Astrocyte (in vitro differentiated cells and primary cell): ENCODE measurements around the gene FRMD5. TPM values are rescaled to one million over a fixed set of nuclear protein-coding genes. Genes with fewer than 3 reads are reported as not detected.
A peak's percentile ranks its signal among the peaks of the same experiment; 100 is the strongest.

Source experiments
- DNase-seq: peaks from one replicate; pipeline ENCODE4 v3.0.0-alpha.2; 2010; ENCODE audit warnings: low read depth
- FAIRE-seq: peaks from 2 replicates; lab custom pipeline; 2011; peaks lifted over from hg19 to GRCh38; lab: Jason Lieb, UNC
- H2AFZ ChIP-seq: 2 replicates; pipeline ENCODE4 v1.6.0; 2012; ENCODE audit warnings: low read depth, low read length, inconsistent platforms
- H3K27ac ChIP-seq: 2 replicates; pipeline ENCODE4 v1.5.1; 2011; ENCODE audit warnings: low read depth, low read length, inconsistent platforms
- H3K27me3 ChIP-seq: 2 replicates; pipeline ENCODE4 v1.6.0; 2011; ENCODE audit warnings: low read length, inconsistent platforms; ENCODE audit not compliant: insufficient read depth
- H3K36me3 ChIP-seq: 2 replicates; pipeline ENCODE4 v1.5.1; 2011; ENCODE audit warnings: low read length, inconsistent platforms; ENCODE audit not compliant: insufficient read depth
- H3K4me1 ChIP-seq: 2 replicates; pipeline ENCODE4 v1.5.1; 2011; ENCODE audit warnings: low read length, inconsistent platforms; ENCODE audit not compliant: insufficient read depth
- H3K4me2 ChIP-seq: 2 replicates; pipeline ENCODE4 v1.6.0; 2012; ENCODE audit warnings: low read length, inconsistent platforms
- H3K4me3 ChIP-seq: 2 replicates; pipeline ENCODE4 v1.5.1; 2011; ENCODE audit warnings: low read depth, mild to moderate bottlenecking, low read length, inconsistent platforms; ENCODE audit not compliant: insufficient read depth
- H3K79me2 ChIP-seq: 2 replicates; pipeline ENCODE4 v1.6.0; 2012; ENCODE audit warnings: mild to moderate bottlenecking, low read length, inconsistent platforms; ENCODE audit not compliant: insufficient read depth
- H3K9ac ChIP-seq: 2 replicates; pipeline ENCODE4 v1.6.0; 2012; ENCODE audit warnings: mild to moderate bottlenecking, low read length, inconsistent platforms
- H3K9me3 ChIP-seq: 2 replicates; pipeline ENCODE4 v1.5.1; 2012; ENCODE audit warnings: low read depth, mild to moderate bottlenecking, low read length, inconsistent platforms; ENCODE audit not compliant: insufficient read depth
- H4K20me1 ChIP-seq: 2 replicates; pipeline ENCODE4 v1.6.0; 2012; ENCODE audit warnings: low read length, inconsistent platforms; ENCODE audit not compliant: insufficient read depth
- H3K27ac Mint-ChIP-seq: one replicate; pipeline ENCODE4 v1.8.0; 2021; ENCODE audit warnings: mild to moderate bottlenecking, mixed read lengths; ENCODE audit not compliant: unreplicated experiment
- H3K27me3 Mint-ChIP-seq: one replicate; pipeline ENCODE4 v1.8.0; 2021; ENCODE audit warnings: low read depth, mixed read lengths; ENCODE audit not compliant: unreplicated experiment
- H3K36me3 Mint-ChIP-seq: one replicate; pipeline ENCODE4 v1.8.0; 2021; ENCODE audit warnings: low read depth, mixed read lengths; ENCODE audit not compliant: unreplicated experiment
- H3K4me1 Mint-ChIP-seq: one replicate; pipeline ENCODE4 v1.8.0; 2021; ENCODE audit warnings: low read depth, mixed read lengths; ENCODE audit not compliant: unreplicated experiment
- H3K4me3 Mint-ChIP-seq: one replicate; pipeline ENCODE4 v1.8.0; 2021; ENCODE audit warnings: mild to moderate bottlenecking, moderate library complexity, mixed read lengths; ENCODE audit not compliant: unreplicated experiment
- H3K9me3 Mint-ChIP-seq: one replicate; pipeline ENCODE4 v1.8.0; 2021; ENCODE audit warnings: mild to moderate bottlenecking, mixed read lengths; ENCODE audit not compliant: unreplicated experiment
- CTCF ChIP-seq: IDR thresholded peaks from 2 replicates; pipeline ENCODE4 v1.5.1; 2011; ENCODE audit warnings: low read depth, mild to moderate bottlenecking, inconsistent platforms, low read length, moderate library complexity; ENCODE audit not compliant: insufficient read depth
- EZH2 ChIP-seq: IDR thresholded peaks from 2 replicates; pipeline ENCODE4 v1.6.1; 2012; ENCODE audit warnings: mild to moderate bottlenecking, low read length, inconsistent platforms; ENCODE audit not compliant: insufficient read depth
- total RNA-seq: library from RNA; stranded (reverse); gene quantifications from 2 replicates; pipeline ENCODE4 v1.2.1, GENCODE V29; 2021

FRMD5 gene
- total RNA-seq, 1 donor from 2014 or later: 19.6 TPM

GRCh38 chr15:44029940-44030568 lies 165.0 kb downstream of the FRMD5 start:
- Mint-ChIP-seq H3K4me3 (no peak overlapping the region), H3K9me3 (no peaks in the 10 kb centered on the region), H3K4me1 (peaks cover 49% of the 10 kb centered on the region), H3K36me3 (no peaks in the 10 kb centered on the region), H3K27me3 (no peaks in the 10 kb centered on the region), H3K27ac (peak overlapping the region; percentile 21)
- Histone ChIP-seq H3K9ac (no peak overlapping the region), H3K79me2 (peaks cover 74% of the 10 kb centered on the region), H3K9me3 (no peaks in the 10 kb centered on the region), H3K36me3 (no peaks in the 10 kb centered on the region), H4K20me1 (peaks cover 12% of the 10 kb centered on the region), H3K4me2 (peak overlapping the region; percentile 21), H3K27ac (peak overlapping the region; percentile 13), H3K4me1 (peaks cover 34% of the 10 kb centered on the region), H3K27me3 (no peaks in the 10 kb centered on the region), H3K4me3 (no peak overlapping the region), H2AFZ (no peak overlapping the region)
- peak; percentile 55 for DNase-seq
- FAIRE-seq: no peak
- TF ChIP-seq CTCF: no peak
- TF ChIP-seq EZH2: no peak

- FAIRE-seq (no peak), DNase-seq (no peak)
- Mint-ChIP-seq H3K27ac (peak overlapping the region; percentile 9), H3K4me1 (peaks cover 39% of the 10 kb centered on the region), H3K9me3 (no peaks in the 10 kb centered on the region), H3K36me3 (no peaks in the 10 kb centered on the region), H3K4me3 (no peak overlapping the region), H3K27me3 (no peaks in the 10 kb centered on the region)
- Histone ChIP-seq H4K20me1 (peaks cover 6% of the 10 kb centered on the region), H3K36me3 (no peaks in the 10 kb centered on the region), H3K4me2 (peak overlapping the region; percentile 13), H3K4me1 (peaks cover 26% of the 10 kb centered on the region), H3K4me3 (no peak overlapping the region), H3K79me2 (peaks cover 73% of the 10 kb centered on the region), H3K27ac (peak overlapping the region; percentile 3), H3K9ac (no peak overlapping the region), H3K9me3 (no peaks in the 10 kb centered on the region), H3K27me3 (no peaks in the 10 kb centered on the region), H2AFZ (no peak overlapping the region)
- TF ChIP-seq CTCF (no peak), EZH2 (no peak)
Measured at GRCh38 chr15:44029003-44029402, 166.1 kb downstream of the FRMD5 start.

GRCh38 chr15:44028349-44028748 lies 166.7 kb downstream of the FRMD5 start:
- Histone ChIP-seq H3K27me3 (no peaks in the 10 kb centered on the region), H3K4me3 (no peak overlapping the region), H3K9me3 (no peaks in the 10 kb centered on the region), H3K27ac (no peak overlapping the region), H3K4me2 (peak overlapping the region; percentile 13), H2AFZ (no peak overlapping the region), H3K9ac (no peak overlapping the region), H3K4me1 (peaks cover 22% of the 10 kb centered on the region), H3K79me2 (peaks cover 79% of the 10 kb centered on the region), H3K36me3 (no peaks in the 10 kb centered on the region), H4K20me1 (peaks cover 6% of the 10 kb centered on the region)
- peak overlapping the region; percentile 28 for H3K4me3 Mint-ChIP-seq
- peak overlapping the region; percentile 56 for H3K27ac Mint-ChIP-seq
- peak; percentile 56 for DNase-seq
- FAIRE-seq: no peak
- H3K36me3 Mint-ChIP-seq: no peaks in the 10 kb centered on the region
- H3K9me3 Mint-ChIP-seq: no peaks in the 10 kb centered on the region
- H3K27me3 Mint-ChIP-seq: no peaks in the 10 kb centered on the region
- peaks cover 32% of the 10 kb centered on the region for H3K4me1 Mint-ChIP-seq
- no peak for TF ChIP-seq CTCF
- TF ChIP-seq EZH2: no peak
